Measurements from ENCODE around the gene KLHL13. TPM values are rescaled to one million over a fixed set of nuclear protein-coding genes. Genes with fewer than 3 reads are reported as not detected.
"Not testable (repeated sequence)": the region's sequence is repeated elsewhere in the genome, so short reads cannot be mapped to it uniquely, and the experiment has no call there.

KLHL13 gene
- total RNA-seq, 1 donor from 2014 or later, result 7.0 TPM

- Histone ChIP-seq H3K4me1 (no peaks in the 10 kb centered on the region), H3K27ac (no peak overlapping the region), H3K27me3 (no peaks in the 10 kb centered on the region), H3K4me3 (no peak overlapping the region), H3K36me3 (no peaks in the 10 kb centered on the region), H3K9me3 (no peaks in the 10 kb centered on the region)
- intact Hi-C loops (cut with DNase I), result no loop called here
- no peak for TF ChIP-seq CTCF (IDR thresholded peaks at IDR 0.05)
- no peak for DNase-seq (ENCODE audit: low spot score in 2 of 2)
Observed at GRCh38 chrX:118024482-118024881, 92.1 kb downstream of the KLHL13 start.

DNA sequence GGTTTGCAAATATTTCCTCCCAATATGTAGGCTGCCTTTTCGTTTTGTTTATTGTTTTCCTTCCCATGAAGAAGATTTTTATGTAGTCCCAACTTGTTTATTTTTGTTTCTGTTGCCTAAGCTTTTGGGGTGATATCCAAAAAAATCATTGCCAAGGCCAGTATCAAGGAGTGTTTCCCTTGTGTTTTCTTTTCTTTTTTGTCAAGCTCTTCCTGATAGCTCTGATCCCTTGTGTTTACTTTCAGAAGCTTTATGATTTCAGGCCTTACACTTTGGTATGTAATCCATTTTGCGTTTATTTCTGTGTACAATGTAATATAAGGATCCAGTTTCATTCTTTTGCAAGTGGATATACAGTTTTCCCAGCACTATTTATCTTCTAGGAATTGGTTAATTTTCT, 93.9 kb downstream of the KLHL13 start:
- no peak for TF ChIP-seq CTCF (IDR thresholded peaks at IDR 0.05)
- Histone ChIP-seq H3K4me1 (no peaks in the 10 kb centered on the region), H3K36me3 (no peaks in the 10 kb centered on the region), H3K4me3 (no peak overlapping the region), H3K9me3 (no peaks in the 10 kb centered on the region), H3K27me3 (no peaks in the 10 kb centered on the region), H3K27ac (no peak overlapping the region)
- intact Hi-C loops (cut with DNase I), result no loop called here
- no peak for DNase-seq (ENCODE audit: low spot score in 2 of 2)

DNA sequence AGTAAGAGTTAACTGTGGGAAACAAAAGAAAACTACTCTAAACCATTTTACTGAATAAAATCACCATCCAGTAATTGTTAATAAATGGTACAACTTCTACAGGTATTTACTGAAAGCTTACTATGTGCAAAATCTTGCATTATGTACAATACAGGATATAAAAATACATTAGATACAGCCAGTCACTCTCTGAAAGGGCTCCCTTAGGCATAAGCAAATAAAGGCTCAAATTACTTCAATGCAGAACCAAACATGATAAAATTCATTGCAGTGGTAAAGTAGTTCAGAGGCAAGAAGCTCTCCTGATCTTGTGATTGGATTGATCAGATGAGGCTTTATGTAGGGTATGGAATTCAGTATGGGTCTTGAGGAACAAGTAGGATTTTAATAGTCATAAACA, 100.2 kb downstream of the KLHL13 start:
- no peak for DNase-seq (ENCODE audit: low spot score in 2 of 2)
- Histone ChIP-seq H3K27ac (no peak overlapping the region), H3K36me3 (no peaks in the 10 kb centered on the region), H3K4me3 (no peak overlapping the region), H3K27me3 (no peaks in the 10 kb centered on the region), H3K9me3 (no peaks in the 10 kb centered on the region), H3K4me1 (no peaks in the 10 kb centered on the region)
- intact Hi-C loops (cut with DNase I), result no loop called here
- no peak for TF ChIP-seq CTCF (IDR thresholded peaks at IDR 0.05)

GRCh38 chrX:118002417-118002816, 114.2 kb downstream of the KLHL13 start:
- intact Hi-C loops (cut with DNase I); H3K36me3 ChIP-seq; H3K4me1 ChIP-seq; H3K9me3 ChIP-seq; H3K27me3 ChIP-seq; H3K27ac ChIP-seq; H3K4me3 ChIP-seq; DNase-seq (ENCODE audit: low spot score in 2 of 2): not testable (repeated sequence)

DNA sequence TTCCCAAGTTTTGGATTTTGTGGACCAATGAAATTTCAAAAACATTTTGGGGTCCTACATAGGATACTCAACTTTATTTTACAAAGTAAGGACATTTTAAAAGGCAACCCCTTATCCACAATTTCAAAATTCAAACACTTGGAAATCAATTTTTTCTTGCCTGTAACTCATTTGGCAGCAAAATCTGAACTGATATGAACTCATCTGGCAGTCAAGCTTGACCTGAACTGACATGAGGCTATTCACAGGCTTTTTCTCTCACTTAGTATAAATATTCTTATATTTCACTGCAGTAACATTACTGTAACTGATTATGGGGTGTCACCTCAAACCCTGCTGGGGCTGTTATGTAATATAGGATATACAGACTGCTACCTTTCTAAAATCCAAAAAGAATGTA, 116.1 kb downstream of the KLHL13 start:
- no peaks in the 10 kb centered on the region for H3K4me1 ChIP-seq
- H3K27me3 ChIP-seq, result no peaks in the 10 kb centered on the region
- no peak for DNase-seq (ENCODE audit: low spot score in 2 of 2)
- H3K27ac ChIP-seq, result no peak overlapping the region
- intact Hi-C loops (cut with DNase I), result no loop called here
- no peaks in the 10 kb centered on the region for H3K36me3 ChIP-seq
- H3K4me3 ChIP-seq, result no peak overlapping the region
- TF ChIP-seq CTCF (IDR thresholded peaks at IDR 0.05), result no peak
- H3K9me3 ChIP-seq, result no peaks in the 10 kb centered on the region

DNA sequence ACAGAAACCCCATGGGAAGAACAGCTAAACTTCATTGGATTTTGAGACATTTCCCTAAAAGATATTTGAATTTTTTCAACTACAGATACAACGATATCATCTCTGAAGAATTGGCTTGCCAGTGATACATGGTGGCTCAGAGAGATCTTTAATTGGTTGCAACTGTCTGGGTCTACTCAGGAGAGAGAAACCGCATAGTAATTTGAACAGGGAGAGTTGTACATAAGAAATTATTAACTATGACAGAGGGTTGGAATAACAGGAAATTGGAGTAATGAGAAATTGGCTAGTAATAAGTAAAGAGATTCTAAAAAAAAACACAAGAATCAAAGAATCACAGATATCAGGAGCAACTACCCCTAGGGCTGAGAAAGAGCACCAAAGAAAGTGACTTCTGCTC, 118.4 kb downstream of the KLHL13 start:
- no peaks in the 10 kb centered on the region for H3K4me1 ChIP-seq
- no peak overlapping the region for H3K27ac ChIP-seq
- no peaks in the 10 kb centered on the region for H3K27me3 ChIP-seq
- H3K36me3 ChIP-seq, result no peaks in the 10 kb centered on the region
- TF ChIP-seq CTCF (IDR thresholded peaks at IDR 0.05), result no peak
- H3K9me3 ChIP-seq, result no peaks in the 10 kb centered on the region
- H3K4me3 ChIP-seq, result no peak overlapping the region
- intact Hi-C loops (cut with DNase I), result no loop called here
- DNase-seq (ENCODE audit: low spot score in 2 of 2), result no peak

Measured in ascending aorta (tissue), 2 donors.